Right ventricle myocardium inferior (tissue), 1 donor: ENCODE measurements around the gene MYO3B. TPM values are rescaled to one million over a fixed set of nuclear protein-coding genes. Genes with fewer than 3 reads are reported as not detected.

ENCODE experiments used
- ATAC-seq: fragments of 200-7000 bp; cut with Tn5 transposase; one replicate; pipeline ENCODE4 v1.9.1; 2020; ENCODE audit warnings: mild to moderate bottlenecking, moderate library complexity
- DNase-seq: peaks from one replicate; pipeline ENCODE4 v3.0.0; 2021; ENCODE audit errors: missing footprints
- intact Hi-C: fragments of 100-400 bp; cut with DNase I; formaldehyde crosslinking; loops from one replicate; pipeline ENCODE4 v1.11.0; 2022
- total RNA-seq: library from RNA; stranded (reverse); fragmentation: NEBNext Ultra II Directional; extraction: Animal tissue kit (Norgen Biotek cat#: 25700); gene quantifications from one replicate; pipeline ENCODE4 v1.2.1, GENCODE V29; 2021
- donor health status: DM: no; HTN: yes; CAD: no; lungs with severe emphysema.

The MYO3B gene
- total RNA-seq, 1 donor from 2014 or later: not detected

DNA sequence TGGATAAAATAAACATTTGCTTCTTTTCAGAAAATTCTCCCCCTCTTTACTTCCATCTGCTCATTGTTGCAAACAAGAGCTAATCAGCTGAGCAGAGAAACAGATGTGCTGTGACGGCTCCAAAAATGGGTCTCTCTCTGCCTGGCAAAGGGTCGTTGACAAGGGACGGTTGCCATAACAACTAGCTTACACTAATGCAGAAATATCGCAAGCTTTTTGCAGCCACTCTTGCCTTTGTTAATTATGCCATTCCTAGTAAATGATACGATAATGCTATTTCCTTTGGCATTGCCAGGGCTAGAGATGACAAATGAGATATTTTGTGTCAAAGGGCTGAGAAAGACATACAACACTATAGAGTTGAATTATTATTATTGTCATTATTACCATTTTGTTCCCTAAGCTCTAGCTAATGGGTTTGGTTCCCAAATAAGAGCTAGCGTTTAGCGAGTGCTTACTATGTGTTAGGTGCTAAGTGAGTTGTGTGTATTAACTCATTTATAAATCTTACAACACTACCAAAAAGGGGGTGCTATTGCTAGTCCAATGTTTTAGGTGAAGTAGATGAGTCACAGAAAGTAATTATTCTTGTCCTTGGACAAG is 46.8 kb downstream of the MYO3B start:
- intact Hi-C loops: no loop called here
- DNase-seq: no peak
- ATAC-seq: no peak

DNA sequence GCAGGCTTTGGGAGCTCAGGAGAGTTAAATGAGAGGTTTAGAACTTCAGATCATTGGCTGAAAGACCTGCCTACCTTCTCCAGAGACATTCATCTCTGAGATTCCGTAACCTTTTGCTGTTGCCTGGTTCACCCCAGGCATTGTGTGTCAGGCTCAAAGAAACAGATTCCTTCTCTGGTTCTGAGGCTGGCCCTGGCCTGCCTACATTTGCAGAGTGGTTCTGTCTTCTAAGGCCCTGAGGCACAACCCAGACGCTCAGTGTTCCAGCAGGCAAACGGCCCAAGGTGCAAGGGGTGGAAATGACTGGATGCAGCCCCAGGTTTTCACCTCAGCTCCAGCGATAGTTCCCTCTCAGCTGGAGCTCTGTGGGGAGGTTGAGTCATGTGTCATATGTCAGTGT is 48.3 kb downstream of the MYO3B start:
- no peak for ATAC-seq
- intact Hi-C loops: no loop called here
- no peak for DNase-seq

DNA sequence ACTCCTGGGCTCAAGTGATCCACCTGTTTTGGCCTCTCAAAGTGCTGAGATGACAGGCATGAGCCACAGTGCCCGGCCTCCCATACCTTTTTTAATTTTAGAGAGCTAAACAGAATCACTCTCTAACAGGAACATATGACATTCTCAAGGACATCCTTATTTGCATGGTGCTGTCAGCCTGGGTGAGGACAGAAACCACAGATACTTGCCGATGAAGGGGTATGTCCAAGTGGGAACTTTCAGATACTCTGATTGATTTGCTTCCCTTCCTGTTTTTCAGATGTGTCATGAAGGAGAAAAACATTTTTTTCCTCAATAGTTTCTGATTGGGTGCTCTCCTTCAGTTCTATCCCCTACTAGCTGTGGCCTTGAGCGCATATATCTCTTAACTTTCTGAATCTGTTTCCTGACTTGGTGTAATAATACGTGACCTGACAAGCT is 49.6 kb downstream of the MYO3B start:
- intact Hi-C loops: no loop called here
- ATAC-seq (no peak), DNase-seq (no peak)

DNA sequence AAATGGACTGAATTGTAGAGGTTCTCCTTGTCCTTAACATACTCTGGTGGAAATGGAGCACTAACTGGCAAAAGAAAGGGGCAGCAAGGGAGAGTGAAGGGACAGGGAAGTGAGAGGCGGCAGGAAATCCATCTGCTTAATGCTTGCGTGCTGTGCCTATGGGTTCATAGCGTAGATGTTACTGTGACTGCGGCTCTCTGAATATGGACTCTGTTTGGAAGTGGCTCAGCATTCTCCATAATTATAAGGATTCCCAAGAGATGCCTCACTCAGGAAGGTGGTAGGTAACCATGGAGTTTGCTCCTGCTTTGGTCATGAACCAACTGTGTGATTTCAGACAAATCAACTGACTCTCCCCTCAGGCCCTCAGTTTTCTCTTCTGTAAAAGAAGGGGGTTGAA is 50.0 kb downstream of the MYO3B start:
- ATAC-seq (no peak), DNase-seq (no peak)
- intact Hi-C loops: no loop called here

DNA sequence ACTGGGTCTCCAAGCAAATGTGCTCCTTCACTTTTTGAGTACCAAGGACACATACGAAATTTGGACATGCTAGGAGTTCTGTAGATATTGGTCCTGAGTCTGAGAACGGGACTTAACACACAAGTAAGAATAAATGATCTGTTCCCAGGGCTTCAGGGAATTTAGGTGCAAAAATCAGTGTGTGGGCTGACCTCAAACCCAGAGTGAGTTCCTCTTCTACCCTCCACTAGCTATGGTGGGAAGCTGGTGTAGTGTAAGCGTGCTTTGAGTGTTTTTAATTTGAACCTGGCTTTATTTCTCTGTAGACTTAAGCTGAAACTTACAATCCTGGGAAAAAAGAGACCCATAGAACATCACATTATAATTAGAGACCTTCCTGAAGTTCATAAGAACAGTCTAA is 50.5 kb downstream of the MYO3B start:
- intact Hi-C loops: no loop called here
- DNase-seq (no peak), ATAC-seq (no peak)

DNA sequence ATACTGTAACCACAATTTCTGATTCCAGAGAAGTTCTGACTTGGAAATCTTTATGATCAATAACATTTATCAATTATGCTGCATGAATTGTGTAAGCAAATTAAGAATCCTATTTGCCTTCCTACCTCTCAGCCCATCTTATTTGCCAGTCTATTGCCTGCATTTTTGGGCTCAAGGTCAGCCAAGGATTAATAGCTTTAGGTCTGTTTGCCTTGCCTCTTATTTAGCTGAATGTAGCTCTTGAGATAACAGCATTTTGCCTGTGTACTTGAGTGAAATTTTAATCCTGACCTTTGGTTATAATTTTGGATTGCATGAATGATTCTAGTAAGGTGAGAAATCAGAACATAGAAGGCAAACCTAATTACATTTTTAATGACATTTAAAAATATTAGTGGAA is 51.2 kb downstream of the MYO3B start:
- DNase-seq: no peak
- no peak for ATAC-seq
- intact Hi-C loops: no loop called here

DNA sequence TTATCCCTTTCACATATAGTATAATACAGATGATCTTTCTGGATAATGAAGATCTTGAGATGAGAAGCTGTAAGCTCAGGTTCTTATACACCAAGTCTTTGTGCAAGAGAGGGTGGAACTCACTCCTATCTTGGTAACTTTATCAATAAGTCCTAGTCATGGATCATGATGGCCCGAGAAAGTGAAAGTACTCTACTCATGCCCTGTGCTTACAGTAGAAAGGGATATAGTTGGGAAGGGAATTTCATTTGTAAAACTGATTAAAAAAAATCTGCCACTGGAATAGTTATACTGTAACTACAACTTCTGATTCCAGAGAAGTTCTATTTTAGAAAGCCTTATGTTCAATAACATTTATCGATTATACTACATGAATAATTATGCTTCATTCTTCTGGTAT is 51.8 kb downstream of the MYO3B start:
- intact Hi-C loops: loop anchor here (5.0 kb wide), 1 partner anchor 583 kb away; no protein-coding TSS in a partner anchor
- DNase-seq: no peak
- ATAC-seq: no peak

DNA sequence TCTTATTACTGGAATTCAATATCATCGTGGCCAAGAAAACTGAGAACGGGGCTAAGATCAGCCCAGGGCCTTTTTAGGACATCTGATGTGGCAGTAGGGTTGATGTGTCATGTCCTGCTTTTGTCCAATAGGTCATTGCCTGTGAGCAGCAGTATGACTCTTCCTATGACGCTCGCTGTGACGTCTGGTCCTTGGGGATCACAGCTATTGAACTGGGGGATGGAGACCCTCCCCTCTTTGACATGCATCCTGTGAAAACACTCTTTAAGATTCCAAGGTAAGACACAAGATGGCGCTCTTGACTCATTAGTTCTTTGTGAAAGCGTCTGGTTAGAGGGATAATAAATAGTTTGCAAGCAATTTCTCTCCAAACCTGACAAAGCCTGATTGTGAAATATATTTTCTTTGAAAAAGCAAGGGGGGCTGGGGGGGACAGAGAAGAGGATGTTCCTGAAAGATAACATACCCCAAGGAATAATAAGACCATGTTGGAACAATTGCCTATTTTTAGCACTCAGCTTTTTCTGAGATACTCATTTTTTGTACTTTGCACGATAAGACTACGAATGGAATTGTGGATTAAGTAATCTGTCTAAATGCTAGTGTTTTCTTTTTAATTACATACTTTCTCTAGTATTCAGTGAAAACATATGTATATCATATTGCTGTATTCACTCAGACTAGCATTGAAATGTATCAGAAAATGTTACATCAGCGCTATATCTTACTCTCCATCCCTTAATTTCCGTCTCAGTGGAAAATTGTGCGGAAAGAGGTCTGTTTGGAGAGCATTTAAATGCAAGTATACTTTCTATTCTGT is 58.1 kb downstream of the MYO3B start:
- intact Hi-C loops: no loop called here
- ATAC-seq: no peak
- no peak for DNase-seq

DNA sequence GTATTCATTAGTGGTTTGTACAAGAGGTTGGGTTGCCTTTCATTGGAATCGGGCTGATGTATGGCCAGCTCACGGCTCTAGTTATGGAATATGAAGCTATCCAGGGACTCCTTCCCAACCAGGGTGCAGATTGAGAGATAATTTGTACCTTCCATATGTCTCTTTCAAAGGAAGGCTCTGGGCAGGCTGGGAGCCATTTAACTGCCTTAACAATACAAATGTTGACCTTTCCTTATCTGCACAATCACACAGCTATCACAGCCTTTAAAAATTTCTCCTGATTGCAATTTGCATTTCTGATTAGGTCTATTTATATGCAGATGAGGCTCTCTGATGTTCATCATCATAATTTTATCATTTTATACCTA is 58.7 kb downstream of the MYO3B start:
- no peak for DNase-seq
- intact Hi-C loops: no loop called here
- ATAC-seq: no peak

DNA sequence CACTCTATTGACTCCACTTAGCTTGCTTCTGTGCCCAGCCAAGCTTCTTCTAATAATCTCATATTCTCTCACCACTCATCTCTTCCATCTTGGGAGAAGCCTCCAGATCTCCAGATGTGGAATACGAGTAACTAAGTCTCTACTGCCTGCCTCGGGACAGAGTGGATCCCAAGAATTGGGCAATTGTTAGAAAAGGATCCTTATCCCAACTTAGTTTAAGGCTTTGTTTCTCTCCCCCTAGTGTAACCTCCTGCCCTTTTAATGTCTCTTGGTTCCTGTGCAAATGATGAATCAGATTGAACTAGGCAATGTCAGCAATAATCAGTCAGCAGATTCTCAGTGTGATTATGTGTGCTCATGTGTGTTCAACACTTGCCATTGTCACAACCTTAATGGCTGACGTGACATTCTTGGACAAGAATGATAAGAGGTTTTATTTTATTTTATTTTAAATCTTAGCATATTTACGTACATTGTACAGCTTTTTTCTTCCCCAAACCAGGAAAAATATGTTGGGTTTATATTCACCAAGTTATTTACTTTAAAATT is 59.7 kb downstream of the MYO3B start:
- ATAC-seq: no peak
- intact Hi-C loops: no loop called here
- DNase-seq: no peak

DNA sequence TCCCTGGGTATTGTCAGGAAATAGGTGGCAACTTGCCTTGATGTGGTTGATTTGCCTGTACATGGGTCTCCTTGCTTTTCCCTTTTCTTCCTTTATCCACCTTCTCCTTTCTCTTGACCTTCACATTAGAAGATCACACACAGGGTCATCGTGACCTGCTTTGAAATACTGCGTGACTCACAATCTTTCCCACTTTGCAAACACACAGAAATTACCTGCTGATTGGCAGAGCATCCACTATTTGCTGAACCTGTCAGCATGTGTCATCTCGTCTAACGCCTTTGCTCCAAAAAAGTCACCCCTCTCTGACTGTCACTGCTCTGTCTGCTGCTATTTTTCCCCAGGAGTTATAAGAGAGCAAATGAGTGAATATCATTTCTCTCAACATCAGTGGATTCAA is 60.8 kb downstream of the MYO3B start:
- no peak for ATAC-seq
- no peak for DNase-seq
- intact Hi-C loops: no loop called here

DNA sequence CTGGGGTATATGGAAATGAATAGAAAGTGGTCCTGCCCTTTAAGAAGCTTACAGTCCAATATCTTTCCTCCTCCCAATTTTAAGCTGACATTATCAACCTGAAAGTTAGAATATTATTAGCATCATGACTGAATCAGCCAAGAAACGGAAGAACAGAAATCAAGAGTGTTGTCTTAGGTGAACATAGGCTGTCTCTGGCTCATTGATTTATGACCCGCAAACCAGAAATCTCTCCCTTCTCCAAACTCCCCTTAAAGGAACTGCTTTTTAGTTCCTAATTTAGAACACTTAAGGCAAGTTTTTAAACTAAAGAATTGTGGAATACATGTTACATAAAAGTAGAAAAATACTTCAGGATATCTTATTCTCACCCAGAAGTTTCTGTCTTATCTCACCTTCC is 62.7 kb downstream of the MYO3B start:
- DNase-seq (no peak), ATAC-seq (no peak)
- intact Hi-C loops: no loop called here

DNA sequence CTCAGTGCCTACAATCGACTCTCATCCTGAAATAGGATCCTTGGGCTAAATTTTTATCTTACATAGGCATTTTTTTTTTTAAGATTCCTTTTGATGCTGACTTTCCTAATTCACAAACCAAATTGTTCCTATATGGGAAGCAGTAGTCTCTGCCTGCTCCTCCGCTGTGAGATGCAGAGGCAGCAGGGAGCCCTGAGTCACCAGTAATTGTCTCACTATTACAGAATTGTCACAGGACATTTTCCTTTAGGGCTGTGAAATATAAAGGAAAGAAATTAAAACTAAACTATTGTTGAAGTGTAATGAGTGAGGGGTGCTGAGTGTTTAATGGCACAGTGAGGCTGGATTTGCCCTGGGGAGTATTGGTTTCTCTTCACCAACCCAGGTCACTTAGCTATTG is 63.8 kb downstream of the MYO3B start:
- intact Hi-C loops: no loop called here
- ATAC-seq (no peak), DNase-seq (no peak)

DNA sequence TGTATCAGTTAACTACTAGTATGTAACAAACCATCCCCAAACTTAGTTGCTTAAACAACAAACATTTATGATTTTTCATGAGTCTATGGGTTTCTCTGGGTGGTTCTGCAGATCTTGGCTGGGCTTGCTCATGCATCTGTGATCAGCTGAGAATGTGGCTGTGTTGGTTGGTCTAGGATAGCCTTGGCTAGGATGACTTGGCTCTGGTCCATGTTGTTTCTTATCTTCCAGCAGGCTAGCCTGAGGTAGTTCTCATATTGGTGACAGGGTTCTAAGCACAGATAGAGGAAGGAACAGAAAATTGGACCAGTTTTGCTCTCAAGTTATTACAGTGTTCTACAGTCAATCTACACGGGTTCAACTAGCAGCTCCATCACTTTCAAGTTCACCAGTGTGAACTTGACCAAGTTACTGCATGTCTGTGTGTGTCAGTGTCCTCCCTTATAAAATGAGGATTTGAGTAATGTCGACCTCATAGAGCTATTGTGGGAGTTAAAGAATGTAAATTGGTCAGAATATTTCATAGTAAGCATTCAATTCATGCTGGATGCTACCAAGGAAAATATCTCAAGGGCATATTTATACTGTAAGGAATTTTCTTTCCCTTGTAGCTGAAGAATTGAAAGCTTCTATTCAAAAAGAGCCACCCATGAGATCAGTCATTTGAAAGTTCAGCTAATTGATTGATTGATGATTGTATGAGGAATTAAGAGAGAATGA is 65.3 kb downstream of the MYO3B start:
- no peak for DNase-seq
- no peak for ATAC-seq
- intact Hi-C loops: no loop called here

DNA sequence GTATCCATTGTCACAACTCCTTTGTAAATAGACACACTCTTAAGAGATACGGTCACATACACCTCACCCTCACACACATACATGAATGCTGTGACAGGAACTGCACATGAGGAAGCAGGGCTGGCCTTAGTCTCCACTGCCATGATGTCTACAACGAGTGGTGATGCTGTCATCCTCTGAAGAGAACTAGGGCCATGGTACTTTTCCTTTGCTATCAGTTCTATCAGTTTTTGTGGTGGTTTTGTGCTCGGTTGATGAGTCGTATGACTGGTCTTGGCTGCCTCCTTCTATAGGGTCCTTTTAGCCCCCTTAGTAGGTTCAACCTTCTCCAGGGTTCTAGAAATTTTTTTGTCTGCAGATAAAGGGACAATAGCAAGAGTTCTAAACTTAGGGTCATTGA is 66.0 kb downstream of the MYO3B start:
- DNase-seq: no peak
- intact Hi-C loops: no loop called here
- no peak for ATAC-seq

DNA sequence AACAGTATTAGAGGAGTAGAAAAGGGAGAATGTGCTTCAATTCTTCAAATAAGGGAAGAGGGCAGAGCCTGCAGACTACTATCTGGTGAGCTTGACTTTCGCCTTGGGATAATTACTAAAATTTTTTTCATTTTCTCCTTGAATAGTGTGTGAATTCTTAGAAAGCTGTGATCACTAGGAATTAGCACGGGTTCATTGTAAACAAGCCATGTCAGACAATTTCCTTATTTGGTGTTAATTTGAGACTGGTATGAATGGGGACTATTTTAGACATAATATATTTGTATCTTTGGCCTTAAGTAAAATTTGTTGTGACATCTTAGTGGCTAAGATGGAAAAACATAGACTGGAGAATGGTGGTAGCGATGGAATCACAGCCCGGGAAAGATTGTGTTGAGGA is 66.6 kb downstream of the MYO3B start:
- DNase-seq: no peak
- no peak for ATAC-seq
- intact Hi-C loops: no loop called here

DNA sequence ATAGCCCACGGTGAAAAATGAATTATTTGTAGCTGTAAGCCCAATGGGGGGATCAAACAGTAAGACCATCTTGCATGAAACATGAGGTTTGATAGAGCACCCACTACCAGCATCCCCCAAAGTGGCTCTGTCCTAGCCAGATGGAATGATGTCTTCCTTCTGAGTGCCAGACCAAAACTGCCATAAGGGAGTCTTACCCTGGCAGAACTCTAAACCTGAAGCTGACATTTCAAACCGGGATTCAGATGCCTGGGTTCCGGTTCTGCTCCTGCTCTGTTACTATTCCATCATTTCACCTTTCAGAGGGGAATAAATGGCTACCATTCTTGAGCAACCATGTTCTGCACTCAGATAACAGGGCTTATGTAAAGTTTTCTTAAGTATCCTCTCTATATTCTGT is 67.4 kb downstream of the MYO3B start:
- intact Hi-C loops: no loop called here
- DNase-seq (no peak), ATAC-seq (no peak)

DNA sequence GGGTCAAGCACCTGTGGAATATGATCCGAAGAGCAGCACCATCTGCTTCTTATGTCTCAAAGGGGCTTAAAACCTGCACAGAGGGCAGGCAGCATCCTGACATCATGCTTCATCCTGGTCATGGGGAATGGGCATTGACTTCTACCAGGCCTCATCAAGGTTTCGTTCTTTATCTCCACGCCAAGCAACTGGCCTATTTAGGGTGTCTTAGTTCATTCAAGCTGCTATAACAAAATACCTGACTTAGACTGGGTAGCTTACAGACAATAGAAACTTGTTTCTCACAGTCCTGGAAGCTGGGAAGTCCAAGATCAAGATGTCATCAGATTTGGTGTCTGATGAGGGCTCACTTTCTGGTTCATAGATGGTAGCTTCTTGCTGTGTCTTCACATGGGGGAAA is 69.4 kb downstream of the MYO3B start:
- ATAC-seq: no peak
- DNase-seq: no peak
- intact Hi-C loops: no loop called here

DNA sequence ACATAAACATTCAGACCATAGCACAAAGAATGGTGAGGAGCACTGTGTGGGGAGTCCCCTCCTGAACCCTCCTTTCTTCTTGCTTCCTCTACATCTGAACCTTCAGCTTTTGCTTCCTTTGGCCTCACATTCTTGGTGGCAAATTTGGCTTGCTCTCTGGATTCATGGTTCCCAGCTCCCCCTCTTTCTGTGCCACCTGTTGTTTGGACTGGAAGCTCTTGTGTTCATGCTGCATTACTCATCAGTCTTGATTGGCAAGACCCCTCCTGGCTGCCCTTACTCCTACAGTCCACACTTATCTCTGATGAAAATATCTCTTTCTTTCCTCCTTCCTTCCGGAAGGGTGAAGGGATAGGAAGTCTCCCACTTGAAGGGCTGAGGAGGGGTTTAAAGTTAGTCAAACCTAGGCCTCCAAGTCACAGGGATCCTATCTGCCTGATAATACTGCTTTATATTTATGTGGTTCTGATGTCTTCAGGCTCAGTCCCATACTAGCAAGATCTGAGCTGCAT is 70.0 kb downstream of the MYO3B start:
- DNase-seq (no peak), ATAC-seq (no peak)
- intact Hi-C loops: no loop called here
